GM12873 (cell line): Measurements from ENCODE around the gene DDC.

Experiments used
- TF ChIP-seq, protein P1 (sequence below): IDR thresholded peaks from 2 replicates; pipeline ENCODE4 v1.5.1; 2012; ENCODE audit warnings: low read depth, mild to moderate bottlenecking, moderate library complexity, low read length, control low read depth; ENCODE audit not compliant: insufficient read depth; ENCODE audit errors: missing control alignments

The DDC gene

DNA sequence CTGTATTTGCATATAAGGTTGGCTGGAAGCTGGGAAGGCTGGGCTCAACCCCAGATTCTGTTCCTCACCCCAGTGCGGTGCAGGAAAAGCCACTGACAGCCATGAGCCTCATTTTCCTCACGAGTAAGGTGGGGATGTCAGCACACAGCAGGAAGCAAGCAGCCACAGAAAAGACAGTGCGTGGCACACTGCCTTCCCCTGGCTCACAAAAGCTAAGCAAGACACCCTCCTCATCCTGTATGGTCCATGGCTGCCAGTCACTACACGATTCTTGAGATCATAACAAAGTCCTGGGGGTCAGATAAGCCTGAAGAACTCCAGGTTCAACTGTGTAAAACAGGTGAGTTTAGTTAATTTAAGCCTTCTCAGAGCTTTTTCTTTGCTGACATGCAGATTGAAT is 28.9 kb upstream of the DDC start:
- TF ChIP-seq, protein P1, sequence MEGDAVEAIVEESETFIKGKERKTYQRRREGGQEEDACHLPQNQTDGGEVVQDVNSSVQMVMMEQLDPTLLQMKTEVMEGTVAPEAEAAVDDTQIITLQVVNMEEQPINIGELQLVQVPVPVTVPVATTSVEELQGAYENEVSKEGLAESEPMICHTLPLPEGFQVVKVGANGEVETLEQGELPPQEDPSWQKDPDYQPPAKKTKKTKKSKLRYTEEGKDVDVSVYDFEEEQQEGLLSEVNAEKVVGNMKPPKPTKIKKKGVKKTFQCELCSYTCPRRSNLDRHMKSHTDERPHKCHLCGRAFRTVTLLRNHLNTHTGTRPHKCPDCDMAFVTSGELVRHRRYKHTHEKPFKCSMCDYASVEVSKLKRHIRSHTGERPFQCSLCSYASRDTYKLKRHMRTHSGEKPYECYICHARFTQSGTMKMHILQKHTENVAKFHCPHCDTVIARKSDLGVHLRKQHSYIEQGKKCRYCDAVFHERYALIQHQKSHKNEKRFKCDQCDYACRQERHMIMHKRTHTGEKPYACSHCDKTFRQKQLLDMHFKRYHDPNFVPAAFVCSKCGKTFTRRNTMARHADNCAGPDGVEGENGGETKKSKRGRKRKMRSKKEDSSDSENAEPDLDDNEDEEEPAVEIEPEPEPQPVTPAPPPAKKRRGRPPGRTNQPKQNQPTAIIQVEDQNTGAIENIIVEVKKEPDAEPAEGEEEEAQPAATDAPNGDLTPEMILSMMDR, result no peak

DNA sequence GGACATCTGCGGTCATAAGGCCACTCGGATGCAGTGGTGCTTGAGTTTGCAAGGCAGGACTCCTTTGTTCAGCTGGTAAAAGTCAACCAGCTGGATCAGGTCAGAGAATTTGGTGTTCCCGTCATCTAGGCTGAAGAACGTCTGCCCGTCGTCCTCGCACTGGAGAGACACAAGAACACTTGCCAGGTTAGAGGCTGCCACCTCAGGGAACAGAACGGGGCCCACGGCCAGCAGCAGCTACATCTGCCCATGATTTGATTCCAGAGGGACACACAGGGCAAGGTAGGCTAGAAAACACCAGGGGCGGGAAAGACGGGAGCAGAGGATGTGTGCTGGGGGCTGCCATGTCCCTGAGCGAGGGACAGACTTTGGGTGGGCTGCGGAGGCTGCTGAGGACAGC is 27.7 kb upstream of the DDC start:
- TF ChIP-seq, protein P1, result no peak

DNA sequence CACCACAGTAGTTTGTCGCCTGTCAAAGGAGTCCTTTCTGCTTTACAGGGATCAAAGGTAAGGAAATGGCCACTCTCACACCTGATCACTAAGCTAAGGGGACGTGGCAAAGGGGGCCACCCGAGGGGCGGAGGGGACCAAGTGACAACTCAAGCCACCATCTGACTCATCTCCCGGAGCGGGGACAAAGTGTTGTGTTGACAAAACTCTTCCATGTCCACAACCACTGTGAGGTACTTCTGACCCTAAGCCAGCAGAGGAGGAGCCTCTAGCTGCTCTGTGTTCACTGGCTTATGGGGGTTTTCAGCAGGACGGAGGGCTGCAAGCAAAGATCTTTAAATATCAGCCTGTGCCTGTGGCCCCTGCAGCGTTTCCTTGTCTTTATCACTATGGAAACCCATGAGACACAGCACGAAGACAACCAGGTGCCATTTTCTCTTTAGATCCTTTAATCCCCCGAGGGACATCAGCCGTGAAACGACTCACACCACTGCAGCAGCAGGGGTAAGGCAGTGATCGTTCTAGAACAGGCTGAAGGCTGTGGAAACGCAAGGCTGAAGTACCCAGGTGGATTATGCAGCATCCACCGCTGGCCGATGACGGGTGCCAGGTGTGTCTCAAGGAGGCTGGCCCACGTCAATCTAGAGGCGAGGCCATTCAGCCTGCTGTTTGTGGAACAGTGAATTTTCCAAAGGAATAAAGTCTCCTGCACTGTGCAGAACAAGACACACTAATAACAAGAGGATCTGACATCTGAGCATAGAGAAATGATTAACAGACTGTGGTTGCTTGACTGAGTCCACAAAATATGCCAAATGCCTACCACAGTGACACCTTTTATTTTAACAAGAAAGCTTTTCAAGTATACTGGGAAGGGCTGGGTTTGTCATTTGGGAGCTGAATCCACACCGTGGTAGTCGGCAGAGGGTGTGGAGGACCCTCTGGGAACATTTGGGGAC is 26.6 kb upstream of the DDC start:
- TF ChIP-seq, protein P1, result no peak

DNA sequence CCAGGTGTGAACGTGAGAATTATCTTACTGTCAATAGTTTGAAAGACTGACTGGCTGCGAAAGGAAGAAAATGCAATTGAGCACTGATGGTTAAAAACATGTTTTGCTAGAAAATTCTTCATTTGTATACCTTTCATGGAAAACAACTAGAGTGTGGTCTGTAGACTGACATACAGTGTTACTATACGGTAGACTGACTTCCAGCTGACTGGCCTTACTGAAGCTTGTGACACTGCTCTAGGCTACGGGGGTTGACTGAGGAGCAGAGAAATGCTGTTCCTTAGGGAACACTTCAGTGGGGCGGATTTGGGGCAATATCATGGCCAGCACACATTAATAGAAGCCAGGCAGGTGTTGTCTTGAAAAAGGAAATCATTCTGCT is 25.9 kb upstream of the DDC start:
- TF ChIP-seq, protein P1, result no peak

DNA sequence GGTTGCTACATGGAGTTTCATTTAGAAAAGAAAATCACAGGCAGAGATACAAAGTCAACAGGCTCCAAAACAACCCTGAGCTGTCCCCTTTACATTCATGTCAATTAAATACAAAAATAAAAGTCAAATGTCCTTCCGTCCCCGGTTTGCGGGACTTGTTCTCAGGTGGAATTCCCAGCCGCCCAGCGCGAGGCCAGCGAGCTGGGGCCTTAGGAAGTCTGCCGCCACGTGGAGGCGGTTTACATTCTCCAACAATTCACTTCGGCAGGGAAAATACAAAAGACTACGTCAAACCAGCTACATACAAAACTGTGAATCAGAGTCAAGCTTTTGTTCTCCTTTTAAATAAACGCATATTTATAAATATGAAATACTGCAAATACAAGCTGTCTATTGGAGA is 25.3 kb upstream of the DDC start:
- TF ChIP-seq, protein P1, result no peak

DNA sequence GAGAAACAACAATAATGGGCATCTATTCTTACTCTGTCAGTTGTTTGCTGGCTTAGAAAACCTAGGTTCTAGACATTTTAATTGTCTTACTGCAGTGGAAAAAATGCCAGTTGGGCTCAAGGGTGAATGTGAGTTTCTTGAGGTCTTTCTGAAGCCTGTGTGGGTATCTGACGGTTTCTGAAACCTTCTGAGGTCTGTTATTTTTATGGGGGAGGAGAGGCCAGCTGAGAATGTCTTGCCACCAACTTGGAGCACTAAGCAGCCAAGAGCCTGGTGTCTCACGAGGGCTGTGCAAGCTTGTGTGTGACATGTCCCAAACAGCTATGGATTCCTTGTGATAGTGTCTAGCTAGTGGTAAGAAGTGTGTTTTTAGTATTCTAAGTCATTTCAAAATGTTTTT is 24.2 kb upstream of the DDC start:
- TF ChIP-seq, protein P1, result no peak

DNA sequence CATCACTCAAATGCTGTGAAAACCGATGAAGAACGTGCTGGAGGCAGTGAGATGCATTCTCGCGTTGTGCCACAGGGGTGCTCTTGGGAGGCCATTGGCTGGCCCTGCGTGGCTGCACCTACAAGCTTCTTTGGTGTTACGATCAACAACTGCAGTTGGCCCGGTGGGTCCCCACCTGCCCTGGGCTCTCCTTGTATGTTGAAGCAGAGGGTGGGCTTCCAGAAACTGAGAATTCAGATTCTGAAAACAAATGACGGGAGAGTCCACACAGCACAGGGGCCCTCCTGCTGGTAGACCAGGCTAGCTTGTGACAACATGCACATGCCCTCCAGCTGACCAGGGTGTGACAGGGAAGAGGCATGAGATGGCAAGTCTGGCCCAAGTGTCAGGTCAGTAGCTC is 23.7 kb upstream of the DDC start:
- TF ChIP-seq, protein P1, result no peak
